Activated T-cell treated with anti-CD3 and anti-CD28 coated beads for 4 hours (primary cell): ENCODE data around the gene KRTAP10-4.
"Not testable (repeated sequence)": the region's sequence is repeated elsewhere in the genome, so short reads cannot be mapped to it uniquely, and the experiment has no call there.

Experiments
- DNase-seq: peaks from one replicate; pipeline ENCODE4 v3.0.0-alpha.2; 2020

The KRTAP10-4 gene

GRCh38 chr21:44535963-44536362 lies 37.6 kb upstream of the KRTAP10-4 start:
- DNase-seq, result no peak

DNA sequence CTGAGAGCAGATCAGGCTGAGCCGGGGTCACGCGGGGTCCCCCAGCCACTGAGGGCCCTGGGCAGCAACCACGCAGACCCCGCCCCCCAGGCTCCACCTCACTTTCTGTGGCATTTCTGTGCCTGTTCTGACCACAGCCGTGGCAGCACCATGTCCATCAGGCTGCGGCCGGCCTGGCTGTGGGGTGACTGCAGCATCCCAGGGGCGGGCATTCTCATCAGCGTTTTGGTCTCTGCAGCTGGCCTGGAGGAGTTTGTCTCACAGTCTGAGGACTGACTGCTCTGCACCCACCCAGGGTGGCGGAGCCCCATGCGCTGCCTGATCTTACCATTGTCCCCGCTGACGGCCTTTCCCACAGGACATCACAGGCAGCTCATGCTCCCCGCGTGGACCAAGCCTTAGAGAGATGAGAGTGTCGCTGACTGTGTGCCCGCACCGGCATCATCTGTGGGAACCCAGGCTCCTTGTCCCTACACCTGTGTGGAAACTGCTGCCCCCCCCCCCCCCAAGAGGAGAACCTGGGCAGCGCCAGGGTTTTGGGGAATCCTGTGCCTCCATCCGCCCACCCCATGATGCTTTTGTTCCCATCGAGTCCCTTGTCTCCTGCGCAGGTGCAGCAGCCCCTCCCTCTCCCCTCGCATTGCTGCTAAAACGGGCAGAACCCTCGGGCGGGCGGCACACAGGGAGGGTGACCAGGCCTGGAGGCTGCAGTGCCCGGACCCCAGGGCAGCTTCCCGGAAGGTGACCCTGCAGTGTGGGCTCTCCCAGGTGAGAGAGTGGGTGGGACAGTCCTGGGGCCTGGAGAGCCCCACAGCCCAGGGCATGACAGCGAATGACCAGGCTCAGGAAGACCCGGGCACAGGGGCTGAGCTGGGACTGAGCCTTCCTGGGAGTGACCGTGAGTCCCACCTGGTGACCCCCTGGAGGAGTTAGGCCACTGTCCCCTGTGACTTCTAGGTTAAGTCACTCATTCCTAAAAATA lies 35.3 kb upstream of the KRTAP10-4 start:
- DNase-seq, result no peak

GRCh38 chr21:44539046-44539445 lies 34.5 kb upstream of the KRTAP10-4 start:
- DNase-seq, result no peak

DNA sequence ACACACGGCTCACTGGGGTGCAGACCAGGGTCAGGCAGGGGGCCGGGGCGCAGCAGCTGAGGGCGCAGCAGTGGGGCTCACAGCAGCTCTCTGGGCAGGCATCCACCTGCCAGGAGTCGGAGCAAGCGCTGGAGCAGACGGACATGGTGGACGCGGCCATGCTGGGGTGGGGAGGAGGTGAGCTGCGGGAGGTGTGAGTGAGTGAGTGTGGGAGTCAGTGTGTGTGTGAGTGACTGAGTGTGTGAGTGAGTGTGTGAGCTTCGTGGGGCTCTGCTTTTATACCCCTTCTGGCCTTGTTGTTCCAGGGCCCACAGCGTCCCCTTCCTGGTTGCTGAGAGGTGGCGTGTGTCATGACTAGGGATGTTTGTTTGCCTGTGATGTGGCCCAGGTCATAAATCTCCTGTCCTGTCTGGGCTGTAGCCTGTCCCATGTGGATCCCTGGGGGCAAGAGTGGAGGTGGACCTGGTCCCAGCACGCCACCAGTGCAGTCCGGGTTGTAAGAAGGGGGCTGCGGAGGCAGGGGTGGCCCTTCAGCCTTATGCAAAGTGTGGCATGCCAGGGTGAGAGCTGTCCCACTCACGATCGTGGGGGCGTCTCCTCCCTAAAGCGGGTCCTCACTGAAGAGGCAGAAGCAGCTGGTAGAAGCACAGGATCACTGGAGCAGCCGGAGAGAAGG lies 33.4 kb upstream of the KRTAP10-4 start, which contains the start of gene KRTAP10-1:
TSS of gene KRTAP10-1 (minus strand) at position 205 of the 676 bp plus-strand sequence. CDS start at position 160, 45 bp downstream.
- DNase-seq, result no peak

DNA sequence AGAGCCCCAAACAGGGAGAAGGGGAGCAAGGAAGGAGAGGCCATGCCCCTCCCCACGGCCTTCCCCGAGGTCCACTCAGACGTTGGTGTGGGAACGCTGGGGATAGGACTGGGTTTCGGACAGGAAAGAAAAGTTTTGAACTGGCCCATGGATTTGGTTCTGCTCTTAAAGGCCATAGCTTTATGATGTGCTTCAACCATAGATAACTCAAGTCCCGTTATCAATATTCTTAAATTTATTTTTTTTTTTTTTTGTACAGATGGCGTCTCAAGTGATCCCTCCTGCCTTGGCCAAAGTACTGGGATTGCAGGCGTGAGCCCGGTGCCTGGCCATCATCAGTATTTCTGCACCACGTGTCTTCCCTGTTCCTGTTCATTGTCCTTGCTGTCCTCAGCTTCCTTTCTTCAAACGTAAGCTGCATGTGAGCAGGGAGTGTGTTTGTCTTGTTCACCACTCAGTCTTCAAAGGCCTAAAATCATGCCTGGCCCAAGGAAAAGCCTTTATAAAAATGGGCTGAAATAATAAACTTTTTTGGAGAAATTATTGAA lies 32.7 kb upstream of the KRTAP10-4 start:
- no peak for DNase-seq

DNA sequence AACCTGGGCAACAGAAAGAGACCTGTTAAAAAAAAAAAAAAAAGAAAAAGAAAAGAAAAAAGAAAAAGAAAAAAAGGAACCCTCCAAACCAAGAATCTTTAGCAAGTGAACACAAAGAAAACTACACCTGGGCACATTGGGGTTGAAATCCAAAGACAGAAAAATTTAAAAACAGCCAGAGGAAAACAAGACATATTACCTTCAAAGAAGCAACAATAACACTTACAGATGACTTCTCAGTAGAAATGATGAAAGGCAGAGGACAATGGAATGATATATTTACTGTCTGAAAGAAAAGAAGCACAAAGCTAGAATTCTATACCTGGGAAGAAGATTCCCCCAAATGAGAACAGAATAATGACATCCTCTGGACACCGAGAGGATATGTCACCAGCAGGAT lies 30.8 kb upstream of the KRTAP10-4 start:
- no peak for DNase-seq

GRCh38 chr21:44544566-44544965 lies 29.0 kb upstream of the KRTAP10-4 start:
- no peak for DNase-seq

DNA sequence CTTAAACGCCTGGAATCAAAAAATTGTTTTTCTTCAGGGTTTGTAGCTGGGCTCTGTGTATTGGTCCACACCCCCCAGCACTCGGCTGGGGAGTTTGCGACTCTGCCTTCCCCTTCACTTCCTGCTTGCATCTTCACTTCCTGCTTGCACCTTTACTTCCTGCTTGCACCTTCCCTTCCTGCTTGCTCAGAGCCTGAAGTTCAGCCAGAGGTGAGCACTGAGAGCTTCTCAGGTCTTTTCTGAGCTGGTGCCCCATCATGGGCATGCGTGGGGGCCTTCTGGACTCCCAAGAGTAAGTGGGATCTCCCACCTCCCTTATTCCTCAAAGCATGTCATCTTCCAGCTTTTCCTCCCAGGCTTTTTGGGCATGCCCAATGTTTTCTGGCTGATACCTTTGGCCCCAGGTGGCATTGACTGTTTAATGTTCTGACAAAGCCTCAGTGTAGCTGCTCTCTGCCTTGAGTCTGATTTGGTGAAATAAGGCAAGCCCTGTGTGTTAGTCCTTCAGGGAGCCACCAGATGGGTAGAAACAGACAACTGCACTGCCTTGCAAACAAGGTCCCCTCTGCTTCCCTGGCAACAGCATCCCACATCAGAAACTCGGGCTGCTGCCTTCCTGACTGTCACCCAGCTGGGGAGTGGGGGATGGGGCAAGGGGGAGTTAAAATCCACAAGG lies 25.7 kb upstream of the KRTAP10-4 start:
- no peak for DNase-seq

GRCh38 chr21:44548381-44548780 lies 25.1 kb upstream of the KRTAP10-4 start:
- DNase-seq, result no peak

DNA sequence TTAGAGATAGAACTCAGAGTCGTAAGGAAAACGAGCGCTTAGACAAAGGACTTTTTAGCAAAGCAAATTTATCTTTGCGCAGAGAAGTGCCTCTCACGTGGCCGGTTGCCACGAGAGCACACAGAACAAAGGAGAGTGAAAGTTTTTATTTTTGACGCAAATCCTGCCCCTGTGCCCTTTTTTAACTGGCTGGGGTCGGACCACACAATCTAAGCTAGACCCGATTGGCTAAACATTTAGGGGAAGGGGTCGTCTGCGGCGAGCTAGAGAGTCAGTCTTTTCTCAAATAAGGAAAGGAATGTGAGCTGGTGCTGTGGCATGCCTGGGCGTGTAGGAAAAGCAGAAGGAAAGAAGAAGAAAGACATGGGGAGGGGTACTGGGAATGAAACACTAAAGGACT lies 24.6 kb upstream of the KRTAP10-4 start:
- DNase-seq, result no peak

- DNase-seq, result no peak
Observed at GRCh38 chr21:44549525-44550211, 23.9 kb upstream of the KRTAP10-4 start.

DNA sequence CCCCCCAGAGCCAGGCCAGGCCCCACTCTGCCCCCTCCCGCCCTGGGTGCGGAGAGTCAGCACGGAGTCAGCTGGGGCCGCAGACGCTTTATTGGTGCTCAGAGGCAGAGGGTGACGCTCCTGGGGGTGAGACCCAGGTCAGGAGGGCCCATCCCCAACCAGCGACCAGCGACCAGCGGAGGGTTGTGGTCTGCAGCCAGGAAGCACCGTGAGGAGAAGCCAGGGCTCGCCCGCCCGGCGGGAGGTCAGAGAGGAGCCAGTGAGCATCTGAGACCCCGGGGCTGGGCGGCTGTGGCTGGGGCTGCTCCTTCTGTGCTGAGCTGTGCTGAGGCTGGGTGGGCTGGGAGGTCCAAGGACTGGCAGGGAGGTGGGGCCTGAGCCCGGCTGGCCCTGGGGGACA lies 23.2 kb upstream of the KRTAP10-4 start:
- DNase-seq, result not testable (repeated sequence)

DNA sequence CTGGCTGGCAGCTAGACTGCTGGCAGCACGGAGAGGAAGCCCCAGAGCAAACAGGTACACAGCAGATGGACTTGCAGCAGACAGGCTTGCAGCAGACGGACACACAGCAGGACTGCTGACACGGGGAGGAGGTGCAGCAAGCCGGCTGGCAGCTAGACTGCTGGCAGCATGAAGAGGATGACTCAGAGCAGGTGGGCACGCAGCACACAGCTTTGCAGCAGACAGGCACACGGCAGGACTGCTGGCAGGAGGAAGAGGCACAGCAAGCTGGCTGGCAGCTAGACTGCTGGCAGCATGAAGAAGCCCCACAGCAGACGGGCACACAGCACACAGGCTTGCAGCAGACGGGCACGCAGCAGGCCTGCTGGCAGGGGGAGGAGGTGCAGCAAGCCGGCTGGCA lies 22.7 kb upstream of the KRTAP10-4 start:
- no peak for DNase-seq

DNA sequence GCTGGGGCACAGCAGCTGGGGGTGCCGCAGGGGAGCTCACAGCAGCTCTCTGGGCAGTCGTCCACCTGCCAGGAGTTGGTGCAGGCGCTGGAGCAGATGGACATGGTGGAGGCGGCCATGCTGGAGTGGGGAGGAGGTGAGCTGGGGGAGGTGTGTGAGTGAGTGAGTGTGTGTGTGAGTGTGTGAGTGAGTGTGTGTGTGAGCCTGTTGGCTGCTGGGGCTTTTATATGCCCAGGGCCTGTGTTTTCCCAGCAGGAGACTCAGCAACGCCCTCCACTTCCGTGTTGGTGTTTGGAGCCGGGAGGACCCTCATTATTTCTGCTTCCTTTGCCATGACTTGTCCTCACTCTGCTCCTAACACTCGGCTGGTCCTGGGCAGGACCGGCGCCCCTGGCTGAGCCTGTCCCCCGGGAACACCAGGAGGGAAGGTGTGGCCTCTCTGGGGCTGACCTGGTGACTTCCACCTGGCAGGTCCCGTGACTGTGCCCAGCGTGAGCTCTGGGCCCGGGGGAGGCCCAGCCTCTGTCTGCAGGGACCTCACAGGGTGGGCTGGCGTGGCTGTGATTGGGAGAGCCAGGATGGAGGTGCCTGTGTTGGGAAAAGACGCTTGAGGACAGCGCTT lies 22.1 kb upstream of the KRTAP10-4 start, which contains the start of gene KRTAP10-2:
TSS of gene KRTAP10-2 (minus strand) at position 166 of the 622 bp plus-strand sequence. CDS start at position 119, 47 bp downstream.
- no peak for DNase-seq

DNA sequence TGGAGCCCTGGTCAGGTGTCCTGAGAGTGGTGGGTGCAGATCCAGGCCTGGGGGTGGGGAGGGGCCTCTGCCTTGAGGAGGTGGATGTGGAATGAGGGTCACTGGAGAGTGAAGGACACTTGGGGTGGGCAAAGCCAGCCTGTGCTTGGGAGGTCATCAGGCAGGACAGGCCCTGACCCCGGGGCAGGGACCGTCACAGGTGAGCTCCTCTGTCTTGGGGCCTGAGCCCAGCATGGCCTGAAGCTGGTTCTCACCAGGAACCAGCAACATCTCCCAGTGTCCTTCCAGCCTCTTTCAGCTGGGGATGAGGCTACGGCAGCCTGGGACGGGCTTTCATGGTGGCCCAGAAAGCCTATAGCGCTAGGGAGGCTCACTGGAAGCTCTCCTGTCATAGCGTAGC lies 21.4 kb upstream of the KRTAP10-4 start:
- no peak for DNase-seq

DNA sequence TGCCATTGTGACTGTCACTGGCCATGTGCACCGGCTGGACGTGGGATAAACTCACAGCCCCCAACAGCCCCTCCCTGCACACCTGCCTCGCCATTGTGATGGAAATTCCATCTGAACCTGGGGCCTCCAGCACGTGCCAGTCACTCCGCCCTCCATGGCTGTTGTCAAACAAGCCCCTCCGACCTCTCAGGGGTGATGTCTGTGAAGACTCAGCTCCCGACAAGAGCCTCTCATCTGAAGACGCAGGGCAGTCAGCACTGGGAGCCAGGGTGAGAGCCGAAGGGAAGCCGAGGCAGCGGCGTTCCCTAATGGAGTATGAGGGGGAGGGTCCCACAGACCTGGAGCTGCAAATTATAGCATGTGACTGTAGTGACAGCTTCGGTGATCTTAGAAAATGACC lies 20.8 kb upstream of the KRTAP10-4 start:
- DNase-seq, result no peak

GRCh38 chr21:44555200-44555875 lies 18.2 kb upstream of the KRTAP10-4 start:
- DNase-seq, result no peak

GRCh38 chr21:44556879-44557278 lies 16.6 kb upstream of the KRTAP10-4 start:
- no peak for DNase-seq

DNA sequence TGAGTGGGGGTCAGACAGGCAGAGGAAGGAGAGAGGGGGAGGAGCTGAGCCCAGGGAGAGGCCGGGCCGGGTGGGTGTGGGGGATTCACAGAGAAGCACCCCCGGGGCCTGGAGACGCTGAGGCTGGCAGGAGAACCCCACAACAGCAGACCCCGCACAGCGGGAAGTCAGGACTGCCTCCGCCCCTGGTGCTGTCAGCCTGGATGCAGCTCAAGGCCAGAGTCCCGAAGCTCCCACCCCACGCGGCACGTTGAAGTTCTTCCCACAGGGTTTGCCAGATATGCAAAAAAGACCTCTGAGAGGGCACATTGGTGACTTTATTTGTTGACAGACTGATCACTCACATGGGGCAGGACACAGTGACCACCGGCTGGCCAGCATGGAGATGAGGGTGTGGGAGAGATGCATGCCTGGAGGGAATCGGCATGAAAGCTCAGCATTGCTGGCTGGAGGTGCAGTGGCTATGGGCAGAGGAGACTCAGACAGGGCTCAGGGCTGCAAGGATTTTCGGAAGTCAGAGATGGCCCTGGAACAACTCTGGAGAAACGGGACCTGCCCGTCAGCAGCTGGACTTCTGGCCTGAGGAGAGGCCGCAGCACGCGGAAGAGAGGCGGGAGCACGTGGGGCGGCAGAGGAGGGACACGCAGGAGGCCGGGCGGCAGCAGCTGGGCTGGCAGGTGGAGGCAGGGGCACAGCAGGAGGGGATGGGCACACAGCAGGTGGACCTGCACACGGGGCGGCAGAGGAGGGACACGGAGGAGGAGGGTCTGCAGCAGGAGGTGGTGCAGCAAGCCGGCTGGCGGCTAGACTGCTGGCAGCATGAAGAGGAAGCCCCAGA lies 15.8 kb upstream of the KRTAP10-4 start:
- DNase-seq, result no peak

DNA sequence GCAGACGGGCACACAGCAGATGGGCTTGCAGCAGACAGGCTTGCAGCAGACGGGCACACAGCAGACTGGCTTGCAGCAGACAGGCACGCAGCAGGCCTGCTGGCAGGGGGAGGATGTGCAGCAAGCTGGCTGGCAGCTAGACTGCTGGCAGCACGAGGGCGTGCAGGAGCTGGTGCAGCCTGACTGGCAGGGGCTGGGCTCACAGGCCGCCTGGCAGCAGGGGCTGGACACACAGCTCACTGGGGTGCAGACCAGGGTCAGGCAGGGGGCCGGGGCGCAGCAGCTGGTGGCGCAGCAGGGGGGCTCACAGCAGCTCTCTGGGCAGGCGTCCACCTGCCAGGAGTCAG lies 15.2 kb upstream of the KRTAP10-4 start:
- not testable (repeated sequence) for DNase-seq
